NCI-H774 (cell line): Measurements from ENCODE around the gene C3orf49.

ENCODE experiments used
- DNase-seq: peaks from one replicate; lab custom pipeline; 2025; lab: John Stamatoyannopoulos, UW

The C3orf49 gene

GRCh38 chr3:63886858-63887257, 67.8 kb downstream of the C3orf49 start:
- no peak for DNase-seq

GRCh38 chr3:63891518-63891917, 72.4 kb downstream of the C3orf49 start:
- DNase-seq: no peak

DNA sequence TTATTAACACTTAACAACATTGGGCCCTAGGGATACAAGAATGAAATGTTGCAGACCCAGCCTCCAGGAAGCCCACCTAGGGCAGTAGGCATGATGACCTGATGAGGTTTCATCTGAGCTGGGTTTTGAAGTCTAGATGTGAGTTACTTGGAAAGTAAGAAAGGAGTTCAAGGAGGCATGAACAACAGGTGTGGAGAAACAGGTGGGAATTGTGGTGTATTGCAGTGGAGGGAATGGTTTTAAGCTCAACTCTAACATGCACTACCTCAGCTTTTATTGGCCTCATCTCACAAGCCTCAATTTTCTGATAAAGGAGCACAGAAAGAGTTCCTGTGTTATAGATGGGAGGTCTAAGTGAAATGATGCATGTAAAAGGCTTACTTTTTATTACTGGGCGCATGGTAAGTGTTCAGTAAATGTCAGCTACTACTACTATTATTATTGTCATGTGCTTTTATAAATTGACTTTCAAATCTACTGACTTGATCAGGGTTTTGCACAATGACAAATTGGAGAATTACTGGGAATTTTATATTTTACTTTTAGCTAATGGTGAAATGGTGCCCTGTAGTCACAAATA, 73.8 kb downstream of the C3orf49 start:
- no peak for DNase-seq

DNA sequence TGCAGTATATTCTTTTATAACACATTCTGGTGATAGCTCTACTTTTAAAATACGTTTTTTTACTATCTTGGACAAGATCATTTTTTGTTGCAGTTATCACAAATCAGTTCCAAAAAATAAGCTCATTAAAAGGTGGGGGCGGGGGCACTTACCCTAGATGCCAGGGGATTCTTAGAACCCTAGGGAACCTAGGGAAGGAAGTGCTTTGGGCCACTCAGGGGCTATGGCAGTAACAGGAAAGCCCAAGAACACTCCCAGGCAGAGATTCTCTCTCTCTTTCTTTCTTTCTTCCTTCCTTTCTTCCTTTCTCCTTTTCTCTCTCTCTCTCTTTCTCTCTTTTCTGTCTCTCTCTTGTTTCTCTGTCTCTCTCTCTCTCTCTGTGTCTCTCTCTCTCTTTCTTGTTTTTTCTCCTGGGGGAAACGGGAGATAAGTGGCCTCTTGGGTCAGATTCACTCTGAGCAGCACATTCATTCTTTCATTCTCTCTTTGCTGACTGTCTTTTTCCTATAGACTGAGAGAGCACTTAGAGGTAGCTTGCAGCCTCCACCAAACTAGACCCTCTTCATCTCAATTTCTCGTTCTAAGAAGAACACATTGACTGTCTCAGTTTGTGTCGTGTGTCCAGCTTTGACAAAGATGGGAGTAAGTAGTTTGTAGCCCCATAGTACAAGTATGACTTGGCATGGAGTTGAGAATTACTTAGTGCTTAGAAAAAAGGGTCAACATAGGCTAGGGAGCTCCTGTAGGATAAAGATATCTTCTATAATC, 76.5 kb downstream of the C3orf49 start:
- DNase-seq: no peak

- no peak for DNase-seq
Measured at GRCh38 chr3:63896332-63897030, 77.4 kb downstream of the C3orf49 start.
